CD4-positive, alpha-beta T cell treated with Interleukin-17A for 4 hours (primary cell): Measurements from ENCODE around the gene ADAM12.

Experiments used
- DNase-seq: peaks from one replicate; pipeline ENCODE4 v3.0.0-alpha.2; 2020; ENCODE audit warnings: mixed read lengths

Gene ADAM12

GRCh38 chr10:126312167-126312566 lies 76.1 kb downstream of the ADAM12 start:
- DNase-seq = no peak

- no peak for DNase-seq
These were observed 78.9 kb downstream of the ADAM12 start for GRCh38 chr10:126309228-126309883.

- no peak for DNase-seq
These were observed 85.2 kb downstream of the ADAM12 start for GRCh38 chr10:126302826-126303665.

- DNase-seq = no peak
These were observed 85.9 kb downstream of the ADAM12 start for GRCh38 chr10:126302476-126302756.

GRCh38 chr10:126301701-126302475 lies 86.4 kb downstream of the ADAM12 start:
- DNase-seq = no peak

GRCh38 chr10:126294451-126294850 lies 93.8 kb downstream of the ADAM12 start:
- no peak for DNase-seq

GRCh38 chr10:126290232-126290631 lies 98.0 kb downstream of the ADAM12 start:
- DNase-seq = no peak

GRCh38 chr10:126288547-126289493 lies 99.5 kb downstream of the ADAM12 start:
- DNase-seq = no peak

- DNase-seq = no peak
These were observed 102.0 kb downstream of the ADAM12 start for GRCh38 chr10:126286256-126286780.

- DNase-seq = no peak
These were observed 105.0 kb downstream of the ADAM12 start for GRCh38 chr10:126283307-126283706.

GRCh38 chr10:126278851-126279250 lies 109.4 kb downstream of the ADAM12 start:
- no peak for DNase-seq

GRCh38 chr10:126277181-126277580 lies 111.1 kb downstream of the ADAM12 start:
- no peak for DNase-seq

- DNase-seq = no peak
These were observed 115.8 kb downstream of the ADAM12 start for GRCh38 chr10:126272526-126272925.

- DNase-seq = no peak
These were observed 118.2 kb downstream of the ADAM12 start for GRCh38 chr10:126270111-126270510.

- no peak for DNase-seq
These were observed 120.0 kb downstream of the ADAM12 start for GRCh38 chr10:126268013-126268920.

- DNase-seq = no peak
These were observed 123.9 kb downstream of the ADAM12 start for GRCh38 chr10:126264102-126265018.

- DNase-seq = no peak
These were observed 125.1 kb downstream of the ADAM12 start for GRCh38 chr10:126263006-126263676.

- no peak for DNase-seq
These were observed 125.9 kb downstream of the ADAM12 start for GRCh38 chr10:126262233-126262838.
